Astrocyte (in vitro differentiated cells and primary cell): Measurements from ENCODE around the gene STX16. TPM values are rescaled to one million over a fixed set of nuclear protein-coding genes. Genes with fewer than 3 reads are reported as not detected.

Experiments used
- DNase-seq: peaks from one replicate; pipeline ENCODE4 v3.0.0-alpha.2; 2010; ENCODE audit warnings: low read depth
- FAIRE-seq: peaks from 2 replicates; lab custom pipeline; 2011; peaks lifted over from hg19 to GRCh38; lab: Jason Lieb, UNC
- H2AFZ ChIP-seq: 2 replicates; pipeline ENCODE4 v1.6.0; 2012; ENCODE audit warnings: low read depth, low read length, inconsistent platforms
- H3K27ac ChIP-seq: 2 replicates; pipeline ENCODE4 v1.5.1; 2011; ENCODE audit warnings: low read depth, low read length, inconsistent platforms
- H3K27me3 ChIP-seq: 2 replicates; pipeline ENCODE4 v1.6.0; 2011; ENCODE audit warnings: low read length, inconsistent platforms; ENCODE audit not compliant: insufficient read depth
- H3K36me3 ChIP-seq: 2 replicates; pipeline ENCODE4 v1.5.1; 2011; ENCODE audit warnings: low read length, inconsistent platforms; ENCODE audit not compliant: insufficient read depth
- H3K4me1 ChIP-seq: 2 replicates; pipeline ENCODE4 v1.5.1; 2011; ENCODE audit warnings: low read length, inconsistent platforms; ENCODE audit not compliant: insufficient read depth
- H3K4me2 ChIP-seq: 2 replicates; pipeline ENCODE4 v1.6.0; 2012; ENCODE audit warnings: low read length, inconsistent platforms
- H3K4me3 ChIP-seq: 2 replicates; pipeline ENCODE4 v1.5.1; 2011; ENCODE audit warnings: low read depth, mild to moderate bottlenecking, low read length, inconsistent platforms; ENCODE audit not compliant: insufficient read depth
- H3K79me2 ChIP-seq: 2 replicates; pipeline ENCODE4 v1.6.0; 2012; ENCODE audit warnings: mild to moderate bottlenecking, low read length, inconsistent platforms; ENCODE audit not compliant: insufficient read depth
- H3K9ac ChIP-seq: 2 replicates; pipeline ENCODE4 v1.6.0; 2012; ENCODE audit warnings: mild to moderate bottlenecking, low read length, inconsistent platforms
- H3K9me3 ChIP-seq: 2 replicates; pipeline ENCODE4 v1.5.1; 2012; ENCODE audit warnings: low read depth, mild to moderate bottlenecking, low read length, inconsistent platforms; ENCODE audit not compliant: insufficient read depth
- H4K20me1 ChIP-seq: 2 replicates; pipeline ENCODE4 v1.6.0; 2012; ENCODE audit warnings: low read length, inconsistent platforms; ENCODE audit not compliant: insufficient read depth
- H3K27ac Mint-ChIP-seq: one replicate; pipeline ENCODE4 v1.8.0; 2021; ENCODE audit warnings: mild to moderate bottlenecking, mixed read lengths; ENCODE audit not compliant: unreplicated experiment
- H3K27me3 Mint-ChIP-seq: one replicate; pipeline ENCODE4 v1.8.0; 2021; ENCODE audit warnings: low read depth, mixed read lengths; ENCODE audit not compliant: unreplicated experiment
- H3K36me3 Mint-ChIP-seq: one replicate; pipeline ENCODE4 v1.8.0; 2021; ENCODE audit warnings: low read depth, mixed read lengths; ENCODE audit not compliant: unreplicated experiment
- H3K4me1 Mint-ChIP-seq: one replicate; pipeline ENCODE4 v1.8.0; 2021; ENCODE audit warnings: low read depth, mixed read lengths; ENCODE audit not compliant: unreplicated experiment
- H3K4me3 Mint-ChIP-seq: one replicate; pipeline ENCODE4 v1.8.0; 2021; ENCODE audit warnings: mild to moderate bottlenecking, moderate library complexity, mixed read lengths; ENCODE audit not compliant: unreplicated experiment
- H3K9me3 Mint-ChIP-seq: one replicate; pipeline ENCODE4 v1.8.0; 2021; ENCODE audit warnings: mild to moderate bottlenecking, mixed read lengths; ENCODE audit not compliant: unreplicated experiment
- CTCF ChIP-seq: IDR thresholded peaks from 2 replicates; pipeline ENCODE4 v1.5.1; 2011; ENCODE audit warnings: low read depth, mild to moderate bottlenecking, inconsistent platforms, low read length, moderate library complexity; ENCODE audit not compliant: insufficient read depth
- EZH2 ChIP-seq: IDR thresholded peaks from 2 replicates; pipeline ENCODE4 v1.6.1; 2012; ENCODE audit warnings: mild to moderate bottlenecking, low read length, inconsistent platforms; ENCODE audit not compliant: insufficient read depth
- total RNA-seq: library from RNA; stranded (reverse); gene quantifications from 2 replicates; pipeline ENCODE4 v1.2.1, GENCODE V29; 2021

Gene STX16
- total RNA-seq, 1 donor from 2014 or later = 59.3 TPM

DNA sequence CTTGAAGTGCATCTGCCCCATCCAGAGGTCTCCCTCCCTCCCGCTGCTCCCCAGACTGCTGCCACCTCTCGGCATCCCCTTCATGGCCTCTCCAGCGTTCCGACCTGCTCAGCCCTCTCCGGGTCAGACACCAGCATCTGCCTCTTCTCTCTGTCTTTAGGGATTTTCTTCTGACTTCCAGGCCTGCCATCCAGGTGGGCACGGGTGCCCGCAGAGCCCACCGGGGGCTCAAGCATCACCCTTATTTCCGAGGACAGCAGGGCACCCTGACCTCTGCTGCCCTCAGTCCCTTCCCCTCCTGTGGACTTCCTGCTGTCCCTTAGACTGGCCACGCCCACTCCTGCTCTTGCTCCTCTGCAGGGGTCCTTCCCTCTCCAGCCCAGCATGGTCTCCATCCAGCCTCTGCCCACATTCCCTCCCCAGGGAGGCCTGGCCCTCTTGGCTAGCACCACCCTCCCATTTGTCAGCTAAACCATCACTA lies 44.9 kb downstream of the STX16 start:
- peaks cover 5% of the 10 kb centered on the region for H3K36me3 ChIP-seq
- peaks cover 20% of the 10 kb centered on the region for H3K79me2 ChIP-seq
- Mint-ChIP-seq H3K4me1 (peaks cover 5% of the 10 kb centered on the region), H3K9me3 (no peaks in the 10 kb centered on the region), H3K27ac (no peak overlapping the region), H3K36me3 (peaks cover 13% of the 10 kb centered on the region), H3K27me3 (peaks cover 4% of the 10 kb centered on the region), H3K4me3 (no peak overlapping the region)
- H3K4me1 ChIP-seq = peaks cover 15% of the 10 kb centered on the region
- DNase-seq (no peak), FAIRE-seq (no peak)
- H3K4me3 ChIP-seq = no peak overlapping the region
- H3K9me3 ChIP-seq = no peaks in the 10 kb centered on the region
- H3K4me2 ChIP-seq = no peak overlapping the region
- peaks cover 9% of the 10 kb centered on the region for H4K20me1 ChIP-seq
- no peaks in the 10 kb centered on the region for H3K27me3 ChIP-seq
- no peak overlapping the region for H3K9ac ChIP-seq
- H2AFZ ChIP-seq = no peak overlapping the region
- TF ChIP-seq EZH2 = no peak
- no peak for TF ChIP-seq CTCF
- no peak overlapping the region for H3K27ac ChIP-seq

DNA sequence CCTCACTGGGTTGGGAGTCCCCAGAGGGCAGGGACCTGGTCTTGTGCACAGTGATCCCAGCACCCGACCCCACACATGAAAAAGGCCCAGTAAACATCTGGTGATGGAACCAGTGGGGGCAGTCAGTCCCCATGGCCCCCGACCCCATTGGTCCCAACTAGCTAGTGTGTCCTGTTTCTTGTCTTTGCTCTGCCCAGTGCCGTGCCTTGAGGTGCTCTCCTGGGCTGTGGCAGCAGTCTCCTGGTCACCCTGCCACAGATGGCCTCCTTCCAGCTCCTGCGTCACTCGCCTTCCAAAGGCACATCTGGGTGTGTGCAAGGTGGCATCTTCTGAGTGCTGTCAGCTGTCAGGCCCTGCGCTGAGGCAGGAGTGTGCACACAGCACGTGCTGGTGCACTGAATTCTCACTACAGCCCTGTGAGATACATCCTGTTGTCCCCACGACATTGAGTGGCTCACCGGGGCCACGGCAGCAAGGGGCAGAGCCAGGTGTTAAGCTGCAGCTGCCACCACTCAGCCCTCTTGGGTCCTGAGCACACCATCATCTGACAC lies 45.4 kb downstream of the STX16 start:
- no peaks in the 10 kb centered on the region for H3K27me3 ChIP-seq

GRCh38 chr20:58697201-58697866 lies 46.3 kb downstream of the STX16 start:
- FAIRE-seq (no peak), DNase-seq (no peak)
- no peak for TF ChIP-seq CTCF
- TF ChIP-seq EZH2 = no peak
- Histone ChIP-seq H3K4me1 (peaks cover 15% of the 10 kb centered on the region), H3K4me3 (no peak overlapping the region), H3K36me3 (peaks cover 5% of the 10 kb centered on the region), H3K27ac (no peak overlapping the region), H3K27me3 (no peaks in the 10 kb centered on the region), H3K79me2 (peaks cover 20% of the 10 kb centered on the region), H3K9me3 (no peaks in the 10 kb centered on the region), H3K4me2 (no peak overlapping the region), H2AFZ (no peak overlapping the region), H4K20me1 (peaks cover 9% of the 10 kb centered on the region), H3K9ac (no peak overlapping the region)
- Mint-ChIP-seq H3K27ac (no peak overlapping the region), H3K4me1 (peaks cover 5% of the 10 kb centered on the region), H3K36me3 (peaks cover 15% of the 10 kb centered on the region), H3K9me3 (no peaks in the 10 kb centered on the region), H3K4me3 (no peak overlapping the region), H3K27me3 (peaks cover 4% of the 10 kb centered on the region)

More for the DNA sequence above, 45.4 kb downstream of the STX16 start:
- H3K27ac Mint-ChIP-seq = no peak overlapping the region
- no peak for DNase-seq
- no peak overlapping the region for H3K9ac ChIP-seq
- H3K9me3 ChIP-seq = no peaks in the 10 kb centered on the region
- peaks cover 9% of the 10 kb centered on the region for H4K20me1 ChIP-seq
- peaks cover 15% of the 10 kb centered on the region for H3K4me1 ChIP-seq
- no peak for FAIRE-seq
- H3K9me3 Mint-ChIP-seq = no peaks in the 10 kb centered on the region
- no peak overlapping the region for H3K4me2 ChIP-seq
- peaks cover 20% of the 10 kb centered on the region for H3K79me2 ChIP-seq
- H3K27ac ChIP-seq = no peak overlapping the region
- no peak for TF ChIP-seq EZH2
- no peak overlapping the region for H2AFZ ChIP-seq
- H3K4me3 Mint-ChIP-seq = no peak overlapping the region
- H3K36me3 ChIP-seq = peaks cover 5% of the 10 kb centered on the region
- no peak overlapping the region for H3K4me3 ChIP-seq
- peaks cover 13% of the 10 kb centered on the region for H3K36me3 Mint-ChIP-seq
- H3K27me3 Mint-ChIP-seq = peaks cover 4% of the 10 kb centered on the region
- H3K4me1 Mint-ChIP-seq = peaks cover 5% of the 10 kb centered on the region
